Uterine smooth muscle cell (primary cell): ENCODE data around the gene FDXACB1. TPM values are rescaled to one million over a fixed set of nuclear protein-coding genes. Genes with fewer than 3 reads are reported as not detected.

Experiments used
- total RNA-seq: library from RNA; depleted of rRNA; stranded (reverse); fragments of >200 nt; gene quantifications from 2 replicates; pipeline ENCODE4 v1.2.3, GENCODE V29; 2014

Gene FDXACB1, protein sequence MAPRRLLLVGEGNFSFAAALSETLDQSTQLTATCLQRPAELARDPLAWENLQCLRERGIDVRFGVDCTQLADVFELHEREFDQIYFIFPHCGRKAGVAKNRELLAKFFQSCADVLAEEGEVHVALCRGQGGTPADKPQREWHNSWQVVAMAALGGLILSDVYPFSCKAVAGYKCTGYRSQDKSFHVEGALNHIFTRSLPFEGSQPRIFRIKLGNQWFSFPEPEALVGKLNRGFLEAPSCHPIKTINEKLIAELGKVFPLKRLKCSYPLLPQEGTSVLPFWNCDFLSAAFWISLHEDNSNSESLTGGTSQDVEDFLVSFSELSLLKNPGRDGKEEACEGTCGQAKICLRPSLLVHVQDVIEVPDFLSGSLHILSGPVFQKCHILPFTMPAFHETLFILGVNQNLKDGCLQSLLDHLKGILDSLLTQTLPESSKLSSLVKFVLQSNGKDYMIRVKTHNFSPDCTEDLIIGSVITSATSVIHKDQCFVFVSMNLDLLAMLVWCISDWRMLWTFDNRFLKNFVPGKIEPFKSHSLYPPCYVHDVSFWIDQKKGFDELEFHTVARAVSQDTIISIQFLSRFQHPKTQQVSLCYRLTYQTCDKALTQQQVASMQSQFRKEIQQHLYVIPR
- 2.7 and 4.2 TPM in 2 replicates for total RNA-seq

DNA sequence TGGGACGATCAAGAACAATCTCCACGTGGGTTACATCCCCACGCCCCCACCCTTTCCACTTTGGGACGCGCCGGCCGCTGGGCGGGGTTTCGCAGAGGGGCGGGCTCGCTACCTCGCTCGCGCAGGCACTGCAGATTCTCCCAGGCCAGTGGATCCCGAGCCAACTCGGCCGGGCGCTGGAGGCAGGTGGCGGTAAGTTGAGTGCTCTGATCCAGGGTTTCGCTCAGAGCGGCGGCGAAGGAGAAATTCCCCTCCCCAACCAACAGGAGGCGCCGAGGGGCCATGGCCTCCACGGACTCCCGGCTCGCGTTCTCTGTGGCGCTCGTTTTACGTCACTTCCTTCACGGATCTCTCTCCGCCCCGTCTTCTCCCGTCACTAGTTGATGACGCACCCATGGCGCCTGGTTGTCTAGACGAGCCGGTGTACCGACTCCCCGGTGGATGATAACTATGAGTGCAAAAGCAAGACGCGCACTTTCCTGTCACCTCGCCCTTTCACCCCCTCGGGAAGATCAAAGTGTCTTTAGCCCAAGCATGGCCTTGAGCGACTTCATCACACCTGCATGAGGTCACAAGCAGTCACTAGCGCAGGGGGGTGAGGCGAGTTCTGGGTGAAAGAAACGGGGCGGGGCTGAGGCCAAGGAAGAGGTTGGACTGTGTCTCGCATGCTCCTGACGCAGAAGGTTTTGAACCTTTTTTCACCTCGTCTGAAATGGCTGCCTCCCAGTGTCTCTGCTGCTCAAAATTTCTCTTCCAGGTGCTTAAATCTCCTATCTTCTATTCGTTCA lies at the start of gene FDXACB1, which contains the start of gene CFAP68:
Gene FDXACB1 (minus strand): TSS at position 317 of the 788 bp plus-strand sequence. CDS start 33 bp downstream, at position 284.
Gene CFAP68 (plus strand): TSS at position 693 of the 788 bp plus-strand sequence. CDS start 20 bp downstream, at position 713.

DNA sequence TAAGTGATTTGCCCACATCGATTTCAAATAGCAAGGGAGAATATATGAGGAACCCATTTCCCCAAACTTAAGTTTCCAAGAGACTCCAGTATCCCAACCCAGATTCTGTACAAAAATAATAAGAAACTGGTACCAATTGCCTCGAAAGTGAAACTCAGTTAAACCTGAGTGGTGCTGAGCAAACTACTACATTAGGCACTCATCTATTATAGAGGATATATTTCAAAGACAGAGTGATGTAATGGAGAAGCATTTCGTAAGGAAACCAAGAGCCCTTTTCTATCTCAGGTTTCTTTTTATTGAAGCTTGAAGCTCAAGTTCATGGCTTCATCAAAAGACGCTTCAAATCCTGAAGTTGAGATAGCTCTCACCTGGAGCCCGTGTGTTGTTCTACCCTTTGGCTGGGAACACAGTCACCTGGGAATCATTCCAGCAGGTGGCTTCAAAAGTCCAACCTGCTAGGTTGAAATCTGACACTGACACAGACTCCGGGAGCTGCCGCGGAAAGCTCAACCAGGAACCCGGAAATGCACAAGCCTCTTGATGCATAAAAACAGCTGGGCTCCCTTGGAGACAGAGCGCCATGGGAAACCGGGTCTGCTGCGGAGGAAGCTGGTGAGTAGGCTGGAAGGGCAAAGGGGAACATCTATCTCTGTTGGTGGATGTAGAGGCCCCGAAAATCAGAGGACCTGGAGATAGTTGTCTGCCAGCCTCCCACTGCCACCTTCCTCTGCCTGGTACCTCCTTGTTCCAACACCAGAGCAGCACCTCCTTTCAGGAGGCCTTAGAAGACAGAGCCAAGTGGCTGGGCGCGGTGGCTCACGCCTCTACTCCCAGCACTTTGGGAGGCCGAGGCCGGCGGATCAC lies 39.7 kb upstream of the FDXACB1 start, which contains the start of gene C11orf52:
Gene C11orf52 (plus strand): TSS at position 524 of the 867 bp plus-strand sequence. CDS start 60 bp downstream, at position 584.

DNA sequence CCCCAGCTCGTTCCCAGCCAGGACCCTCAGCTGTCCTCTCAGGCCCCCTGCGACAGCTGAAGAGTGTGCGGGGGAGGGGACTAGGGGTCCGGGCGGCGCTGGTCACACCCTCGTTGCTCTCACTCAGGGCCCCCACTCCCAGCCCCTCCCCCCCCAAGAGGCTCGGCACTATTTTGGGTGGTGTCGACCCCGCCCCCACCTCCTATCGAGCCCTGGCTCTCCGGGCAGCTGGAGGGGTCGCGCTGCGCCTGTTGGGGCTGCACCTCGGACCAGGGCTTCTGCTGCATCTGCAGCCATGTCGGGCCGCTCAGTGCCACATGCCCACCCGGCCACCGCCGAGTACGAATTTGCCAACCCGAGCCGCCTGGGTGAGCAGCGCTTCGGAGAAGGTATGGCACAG lies 33.6 kb upstream of the FDXACB1 start, which contains the start of gene HSPB2:
Gene HSPB2 (plus strand): TSS at position 200 of the 400 bp plus-strand sequence. CDS start 96 bp downstream, at position 296.

DNA sequence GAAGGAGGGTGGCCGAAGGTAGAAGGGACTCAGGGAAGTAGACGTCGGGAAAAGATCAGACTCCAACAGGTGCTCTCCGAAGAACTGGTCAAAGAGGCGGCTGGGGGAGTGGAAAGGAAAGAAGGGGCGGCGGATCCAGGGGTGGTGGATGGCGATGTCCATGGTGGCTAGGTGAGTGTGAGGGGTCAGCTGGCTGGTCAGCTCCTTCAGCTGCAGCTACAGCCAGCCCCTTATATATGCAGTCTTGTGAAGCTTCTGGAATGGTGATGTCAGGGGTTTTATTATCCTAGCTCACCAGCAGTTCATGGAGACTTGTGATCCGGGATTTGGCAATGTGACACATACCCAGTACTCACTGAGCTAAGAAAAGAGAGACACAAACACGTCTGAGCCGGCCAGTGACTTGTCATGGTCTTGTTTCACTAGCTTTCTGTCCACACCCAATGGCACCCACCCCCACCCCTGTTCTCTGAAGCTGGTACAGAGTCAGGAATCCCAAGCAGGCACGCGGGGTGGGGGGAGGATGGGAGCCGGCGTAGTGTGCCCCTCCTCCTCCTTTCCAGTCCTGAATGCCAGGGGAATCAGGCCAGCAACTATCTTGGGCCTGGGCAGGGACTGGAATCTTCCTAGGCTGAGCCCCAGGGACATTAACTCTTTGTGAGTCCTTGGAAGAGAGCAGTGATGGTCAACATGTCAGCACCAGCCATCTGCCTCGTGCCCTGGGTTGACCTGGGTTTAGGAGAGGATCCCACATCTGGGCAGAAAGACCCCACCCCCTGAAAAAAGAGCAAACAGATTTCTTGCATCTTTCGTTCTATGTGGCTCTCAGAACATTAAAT lies 32.8 kb upstream of the FDXACB1 start, which contains the start of gene CRYAB:
Gene CRYAB (minus strand): TSS at position 208 of the 839 bp plus-strand sequence. CDS start 46 bp downstream, at position 162.

DNA sequence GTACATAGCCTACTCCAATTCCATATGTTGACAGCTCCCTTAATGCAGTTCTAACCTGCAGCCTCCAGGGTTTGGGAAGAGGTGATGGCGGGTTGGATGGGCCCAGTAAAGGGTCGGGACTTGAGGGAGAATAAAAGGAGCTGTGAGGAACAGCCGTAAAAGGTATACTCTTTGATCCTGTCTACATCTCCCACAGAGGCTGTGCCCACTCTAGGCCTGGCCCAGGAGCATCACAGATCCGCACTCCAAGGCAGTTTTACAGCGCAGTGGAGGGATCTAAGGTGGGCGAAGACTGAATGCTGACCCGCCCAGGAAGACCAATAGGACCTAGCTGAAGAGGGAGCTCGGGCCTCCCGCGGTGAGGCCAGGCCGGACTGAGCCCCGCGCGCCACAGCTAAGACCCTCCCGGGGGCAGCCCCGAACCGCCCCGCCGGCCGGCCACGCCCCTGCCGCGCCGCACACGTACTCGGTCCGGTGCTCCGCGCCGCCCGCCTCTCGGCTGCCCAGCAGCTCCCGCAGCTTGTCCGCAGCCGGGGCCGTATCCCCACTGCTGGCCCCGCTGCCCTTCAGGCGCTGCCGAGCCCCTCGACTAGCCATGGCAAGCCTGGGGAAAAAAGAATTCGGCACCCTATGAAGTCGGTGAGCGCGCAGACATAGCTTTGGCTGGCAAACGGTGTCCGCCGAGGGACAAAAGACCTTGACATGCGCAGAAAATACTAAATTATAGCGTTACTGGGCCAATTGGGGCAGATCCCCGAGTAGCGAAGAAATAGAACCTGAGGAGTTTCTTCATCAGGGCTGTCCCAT lies 7.9 kb downstream of the FDXACB1 start, which contains the start of gene ALG9:
Gene ALG9 (minus strand): TSS at position 696 of the 807 bp plus-strand sequence. CDS start 99 bp downstream, at position 597.

Other genes starting within 250 kb of the FDXACB1 start
- gene PPP2R1B, start 112.8 kb downstream of the FDXACB1 start, total RNA-seq, result 33.5 and 51.5 TPM in 2 replicates
- gene ALG9, start 7.6 kb downstream of the FDXACB1 start, total RNA-seq, result 39.1 and 39.3 TPM in 2 replicates
- gene CFAP68, start 376 bp upstream of the FDXACB1 start, total RNA-seq, result 7.0 and 9.0 TPM in 2 replicates
- gene CRYAB, start 32.6 kb upstream of the FDXACB1 start, total RNA-seq, result 2.5 and 6.0 TPM in 2 replicates
- 0.25 TPM in 1 of 2 replicates, not detected in the other for gene HSPB2, start 33.6 kb upstream of the FDXACB1 start, total RNA-seq
- gene C11orf52, start 39.7 kb upstream of the FDXACB1 start, total RNA-seq, result 0.11 and 0.25 TPM in 2 replicates
- 9.3 and 16.0 TPM in 2 replicates for gene DIXDC1, start 58.2 kb upstream of the FDXACB1 start, total RNA-seq
- gene DLAT, start 146.2 kb upstream of the FDXACB1 start, total RNA-seq, result 29.6 and 46.5 TPM in 2 replicates
- 0.87 and 2.2 TPM in 2 replicates for gene PIH1D2, start 194.9 kb upstream of the FDXACB1 start, total RNA-seq
- 25.7 and 25.9 TPM in 2 replicates for gene NKAPD1, start 195.1 kb upstream of the FDXACB1 start, total RNA-seq
- gene TIMM8B, start 207.6 kb upstream of the FDXACB1 start, total RNA-seq, result 34.0 and 38.1 TPM in 2 replicates
- 127 and 142 TPM in 2 replicates for gene SDHD, start 207.7 kb upstream of the FDXACB1 start, total RNA-seq